Measurements from ENCODE around the gene CNTFR. TPM values are rescaled to one million over a fixed set of nuclear protein-coding genes. Genes with fewer than 3 reads are reported as not detected.

CNTFR gene
- total RNA-seq, 2 experiments from 2014 or later = not detected

DNA sequence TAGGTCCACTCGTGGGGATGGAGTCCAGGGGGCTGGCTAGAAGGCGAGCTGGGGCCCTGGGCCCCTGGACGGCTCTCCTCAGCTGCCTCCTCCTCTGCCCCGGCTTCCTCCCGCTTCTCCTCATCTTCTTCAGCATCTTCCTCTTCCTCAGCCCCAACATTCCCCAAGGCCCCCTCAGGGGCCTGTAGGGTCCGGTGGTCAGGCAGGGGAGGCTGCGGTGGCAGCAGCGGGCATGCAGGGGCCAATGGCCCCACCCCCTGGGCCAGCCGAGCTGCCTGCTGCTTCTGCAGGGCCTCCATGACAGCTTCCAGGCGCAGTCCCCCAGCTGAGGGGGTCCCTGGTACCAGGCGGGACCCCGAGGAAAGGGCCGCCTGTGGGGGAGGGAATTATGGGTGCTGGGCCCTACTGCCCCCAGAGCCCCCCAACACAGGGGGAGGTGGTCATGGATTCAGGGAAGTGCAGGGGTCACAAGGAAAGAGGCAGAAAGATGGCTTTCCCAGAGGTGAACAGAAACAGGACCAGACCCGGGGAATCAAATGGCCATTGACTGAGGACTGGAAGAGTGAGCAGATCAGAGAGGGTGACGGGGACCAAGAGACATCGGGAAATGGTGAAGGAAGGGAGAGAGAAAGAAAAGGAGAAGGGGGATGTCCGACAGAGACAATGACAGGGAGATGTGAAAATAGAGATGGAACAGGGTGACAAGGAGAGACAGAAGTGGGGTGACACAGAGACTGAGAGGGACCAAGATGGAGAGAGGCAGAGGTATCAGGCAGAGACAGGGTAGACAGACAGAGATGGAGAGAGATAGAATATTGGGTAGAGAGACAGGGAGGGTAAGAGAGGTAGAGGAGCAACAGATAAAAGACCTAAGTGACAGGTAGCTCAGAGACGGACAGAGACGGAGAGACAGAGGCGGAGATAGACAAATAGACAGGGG, 38.5 kb upstream of the CNTFR start:
- ChIA-PET POLR2A (interaction anchor here (0.7 to 1.5 kb wide), 3 partner anchors 8 to 10 kb away, joined by 3 to 5 read pairs (median 4); partner anchors contain the start of gene SIGMAR1), CTCF (interaction anchor here (0.9 to 1.2 kb wide), 2 partner anchors 19 to 24 kb away, joined by 3 to 4 read pairs; partner anchors contain the start of gene GALT)
- ATAC-seq (no peak), DNase-seq (no peak)
- H3K9me3 Mint-ChIP-seq = no peaks in the 10 kb centered on the region
- H3K36me3 Mint-ChIP-seq (ENCODE audit: low read depth) = no peaks in the 10 kb centered on the region
- intact Hi-C loops (cut with micrococcal nuclease) = no loop called here
- peaks cover 21% of the 10 kb centered on the region for H3K4me1 Mint-ChIP-seq (ENCODE audit: low read depth)
- H3K4me3 Mint-ChIP-seq = peak overlapping the region; percentile 61
- TF ChIP-seq, protein P1, sequence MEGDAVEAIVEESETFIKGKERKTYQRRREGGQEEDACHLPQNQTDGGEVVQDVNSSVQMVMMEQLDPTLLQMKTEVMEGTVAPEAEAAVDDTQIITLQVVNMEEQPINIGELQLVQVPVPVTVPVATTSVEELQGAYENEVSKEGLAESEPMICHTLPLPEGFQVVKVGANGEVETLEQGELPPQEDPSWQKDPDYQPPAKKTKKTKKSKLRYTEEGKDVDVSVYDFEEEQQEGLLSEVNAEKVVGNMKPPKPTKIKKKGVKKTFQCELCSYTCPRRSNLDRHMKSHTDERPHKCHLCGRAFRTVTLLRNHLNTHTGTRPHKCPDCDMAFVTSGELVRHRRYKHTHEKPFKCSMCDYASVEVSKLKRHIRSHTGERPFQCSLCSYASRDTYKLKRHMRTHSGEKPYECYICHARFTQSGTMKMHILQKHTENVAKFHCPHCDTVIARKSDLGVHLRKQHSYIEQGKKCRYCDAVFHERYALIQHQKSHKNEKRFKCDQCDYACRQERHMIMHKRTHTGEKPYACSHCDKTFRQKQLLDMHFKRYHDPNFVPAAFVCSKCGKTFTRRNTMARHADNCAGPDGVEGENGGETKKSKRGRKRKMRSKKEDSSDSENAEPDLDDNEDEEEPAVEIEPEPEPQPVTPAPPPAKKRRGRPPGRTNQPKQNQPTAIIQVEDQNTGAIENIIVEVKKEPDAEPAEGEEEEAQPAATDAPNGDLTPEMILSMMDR (IDR thresholded peaks at IDR 0.05) = no peak
- H3K27me3 Mint-ChIP-seq = peaks cover 55% of the 10 kb centered on the region
- no peak overlapping the region for H3K27ac Mint-ChIP-seq

DNA sequence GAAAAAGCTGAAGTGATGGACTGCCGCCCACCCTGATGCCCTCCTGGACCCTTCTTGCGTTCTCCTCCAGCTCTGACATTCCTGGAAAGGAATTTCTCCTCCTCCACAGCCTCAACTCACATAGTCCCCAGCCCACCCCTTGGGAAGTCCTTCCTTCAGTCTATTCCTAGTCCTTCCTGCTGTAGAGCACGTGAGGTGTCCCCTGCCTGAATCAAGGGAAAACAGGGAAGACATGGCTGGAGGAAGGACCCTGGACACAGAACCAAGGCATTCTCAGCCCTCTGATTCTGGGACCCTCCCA, 35.6 kb upstream of the CNTFR start:
- no peak overlapping the region for H3K4me3 Mint-ChIP-seq

GRCh38 chr9:34624475-34625185, 35.1 kb upstream of the CNTFR start:
- H3K36me3 Mint-ChIP-seq (ENCODE audit: low read depth) = no peaks in the 10 kb centered on the region
- no peaks in the 10 kb centered on the region for H3K9me3 Mint-ChIP-seq
- H3K27ac Mint-ChIP-seq = no peak overlapping the region
- POLR2A ChIA-PET = interaction anchor here (1.2 to 2.3 kb wide), 2 partner anchors 11 to 13 kb away, joined by 3 to 28 read pairs; partner anchors contain the start of gene SIGMAR1
- peaks cover 52% of the 10 kb centered on the region for H3K27me3 Mint-ChIP-seq
- no peak overlapping the region for H3K4me3 Mint-ChIP-seq
- TF ChIP-seq, protein P1 (IDR thresholded peaks at IDR 0.05) = no peak
- H3K4me1 Mint-ChIP-seq (ENCODE audit: low read depth) = peaks cover 30% of the 10 kb centered on the region
- ATAC-seq (no peak), DNase-seq (no peak)
- CTCF ChIA-PET = interaction anchor here (1.0 to 7.6 kb wide), 5 partner anchors 11 to 22 kb away, joined by 3 to 142 read pairs (median 4); partner anchors contain the start of genes GALT, RPP25L and SIGMAR1
- intact Hi-C loops (cut with micrococcal nuclease) = no loop called here

More for the DNA sequence above, 35.6 kb upstream of the CNTFR start:
- TF ChIP-seq, protein P1 (IDR thresholded peaks at IDR 0.05) = no peak
- H3K36me3 Mint-ChIP-seq (ENCODE audit: low read depth) = no peaks in the 10 kb centered on the region
- intact Hi-C loops (cut with micrococcal nuclease) = no loop called here
- ChIA-PET POLR2A (interaction anchor here (1.2 to 2.3 kb wide), 3 partner anchors 12 to 14 kb away, joined by 3 to 28 read pairs (median 5); partner anchors contain the start of genes RPP25L and SIGMAR1), CTCF (interaction anchor here (1.1 to 7.6 kb wide), 4 partner anchors 10 to 21 kb away, joined by 3 to 142 read pairs (median 9); partner anchors contain the start of genes GALT, RPP25L and SIGMAR1)
- peaks cover 54% of the 10 kb centered on the region for H3K27me3 Mint-ChIP-seq
- no peaks in the 10 kb centered on the region for H3K9me3 Mint-ChIP-seq
- no peak for ATAC-seq
- no peak for DNase-seq
- H3K4me1 Mint-ChIP-seq (ENCODE audit: low read depth) = peaks cover 28% of the 10 kb centered on the region
- no peak overlapping the region for H3K27ac Mint-ChIP-seq

GRCh38 chr9:34623374-34624235, 34.1 kb upstream of the CNTFR start:
- ATAC-seq = no peak
- Mint-ChIP-seq H3K27me3 (peaks cover 47% of the 10 kb centered on the region), H3K36me3 (ENCODE audit: low read depth) (no peaks in the 10 kb centered on the region), H3K27ac (no peak overlapping the region), H3K4me1 (ENCODE audit: low read depth) (peaks cover 33% of the 10 kb centered on the region), H3K9me3 (no peaks in the 10 kb centered on the region), H3K4me3 (peak overlapping the region; percentile 34)
- peak; percentile 35 for DNase-seq
- TF ChIP-seq, protein P1 (IDR thresholded peaks at IDR 0.05) = no peak
- ChIA-PET POLR2A (interaction anchor here (1.0 to 7.3 kb wide), 2 partner anchors 12 to 23 kb away, joined by 3 to 59 read pairs; partner anchors contain the start of genes GALT and SIGMAR1), CTCF (interaction anchor here (1.0 to 7.6 kb wide), 3 partner anchors 10 to 22 kb away, joined by 3 to 142 read pairs (median 9); partner anchors contain the start of gene SIGMAR1)
- intact Hi-C loops (cut with micrococcal nuclease) = no loop called here
